Coronary artery (tissue), 2 donors: ENCODE measurements around the gene CCDC171.

Source experiments
- DNase-seq: peaks from one replicate; pipeline ENCODE4 v3.0.0-alpha.2; 2017; ENCODE audit warnings: low spot score
- H3K27ac ChIP-seq, 2 donors: fragments of 200-600 bp; sonication (generic); one replicate each; pipeline ENCODE4 v1.5.1; 2016 to 2019
- H3K4me3 ChIP-seq: fragments of 200-600 bp; sonication (generic); 2 replicates; pipeline ENCODE4 v1.5.1; 2016; ENCODE audit warnings: mild to moderate bottlenecking, moderate library complexity
- TF ChIP-seq, protein P1 (sequence below): fragments of 200-600 bp; sonication (generic); IDR thresholded peaks from one replicate; pipeline ENCODE4 v1.5.1; 2019; ENCODE audit warnings: antibody characterized with exemption

The CCDC171 gene

DNA sequence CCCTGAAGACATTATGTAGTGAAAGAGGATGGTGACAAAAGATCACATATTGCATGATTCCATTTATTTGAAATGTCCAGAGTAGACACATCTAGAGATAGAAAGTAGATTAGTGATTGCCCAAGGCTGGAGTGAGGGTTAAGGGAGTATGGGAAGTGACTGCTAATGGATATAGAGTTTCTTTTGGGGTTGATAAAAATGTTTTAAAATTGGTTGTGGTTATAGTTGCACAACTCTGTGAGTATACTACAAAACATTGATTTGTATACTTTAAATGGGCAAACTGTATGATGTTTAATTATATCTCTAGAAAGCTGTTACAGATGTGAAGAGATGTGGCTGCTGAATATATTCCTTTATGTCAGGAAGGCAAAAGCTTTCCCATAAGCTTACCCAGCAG, 202.8 kb downstream of the CCDC171 start:
- TF ChIP-seq, protein P1, sequence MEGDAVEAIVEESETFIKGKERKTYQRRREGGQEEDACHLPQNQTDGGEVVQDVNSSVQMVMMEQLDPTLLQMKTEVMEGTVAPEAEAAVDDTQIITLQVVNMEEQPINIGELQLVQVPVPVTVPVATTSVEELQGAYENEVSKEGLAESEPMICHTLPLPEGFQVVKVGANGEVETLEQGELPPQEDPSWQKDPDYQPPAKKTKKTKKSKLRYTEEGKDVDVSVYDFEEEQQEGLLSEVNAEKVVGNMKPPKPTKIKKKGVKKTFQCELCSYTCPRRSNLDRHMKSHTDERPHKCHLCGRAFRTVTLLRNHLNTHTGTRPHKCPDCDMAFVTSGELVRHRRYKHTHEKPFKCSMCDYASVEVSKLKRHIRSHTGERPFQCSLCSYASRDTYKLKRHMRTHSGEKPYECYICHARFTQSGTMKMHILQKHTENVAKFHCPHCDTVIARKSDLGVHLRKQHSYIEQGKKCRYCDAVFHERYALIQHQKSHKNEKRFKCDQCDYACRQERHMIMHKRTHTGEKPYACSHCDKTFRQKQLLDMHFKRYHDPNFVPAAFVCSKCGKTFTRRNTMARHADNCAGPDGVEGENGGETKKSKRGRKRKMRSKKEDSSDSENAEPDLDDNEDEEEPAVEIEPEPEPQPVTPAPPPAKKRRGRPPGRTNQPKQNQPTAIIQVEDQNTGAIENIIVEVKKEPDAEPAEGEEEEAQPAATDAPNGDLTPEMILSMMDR = no peak
- no peak for DNase-seq
- no peak overlapping the region for H3K27ac ChIP-seq
- H3K4me3 ChIP-seq = no peak overlapping the region

DNA sequence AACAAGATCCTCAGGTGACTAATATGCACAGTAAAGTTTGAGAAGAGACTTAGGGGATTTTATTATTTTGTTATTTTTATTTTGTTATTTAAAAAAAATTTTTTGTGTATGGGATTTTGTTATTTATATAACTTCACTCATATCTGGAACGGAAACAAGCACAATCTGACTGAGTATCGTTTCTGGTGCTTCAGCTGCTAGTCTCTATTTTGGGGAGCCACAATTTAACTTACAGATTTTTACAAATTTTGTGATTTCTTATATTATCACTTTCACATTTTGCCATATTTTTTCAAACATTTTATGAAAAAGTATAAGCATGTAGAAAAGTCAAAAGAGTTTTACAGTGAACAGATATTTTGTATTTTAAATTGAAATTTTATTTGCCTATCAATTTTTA, 208.7 kb downstream of the CCDC171 start:
- no peak for DNase-seq
- Histone ChIP-seq H3K27ac (no peak overlapping the region), H3K4me3 (no peak overlapping the region)
- TF ChIP-seq, protein P1 = no peak

DNA sequence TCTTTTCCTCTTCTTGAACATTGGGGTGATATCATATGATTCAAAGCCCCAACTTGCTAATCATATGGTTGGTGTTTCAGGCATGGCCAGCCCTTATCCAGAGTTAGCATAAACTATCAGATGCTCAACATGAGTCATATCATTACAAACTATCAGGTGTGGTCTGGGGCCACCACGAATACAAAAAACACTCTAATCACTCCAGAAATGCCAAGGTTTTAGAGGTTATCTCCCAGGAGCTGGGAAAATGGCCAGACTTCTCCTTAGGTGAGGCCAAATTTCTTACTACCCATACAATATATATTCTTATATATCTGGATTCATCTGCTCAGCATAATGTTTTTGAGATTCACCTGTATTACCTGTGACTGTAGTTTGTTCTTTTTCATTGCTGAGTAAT, 210.5 kb downstream of the CCDC171 start:
- H3K4me3 ChIP-seq = no peak overlapping the region

DNA sequence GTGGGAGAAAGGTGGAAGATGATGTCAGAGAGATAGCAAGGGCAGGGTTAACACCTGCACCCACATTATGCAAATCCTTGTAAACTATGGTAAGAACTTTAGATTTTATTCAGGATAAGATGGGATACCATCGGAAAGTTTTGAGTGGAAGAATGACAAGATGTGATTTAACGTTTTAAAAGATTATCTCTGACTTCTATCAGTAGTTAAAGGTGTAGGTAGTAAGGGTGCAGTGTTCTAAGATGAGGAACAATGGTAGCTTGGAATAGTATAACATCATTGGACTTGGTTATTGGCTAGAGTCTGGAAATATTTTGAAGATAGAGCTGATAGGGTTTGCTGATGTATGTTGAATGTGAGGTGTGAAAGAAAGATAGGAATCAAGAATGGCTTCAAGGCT, 211.3 kb downstream of the CCDC171 start:
- Histone ChIP-seq H3K4me3 (no peak overlapping the region), H3K27ac (no peak overlapping the region)
- TF ChIP-seq, protein P1 = no peak
- DNase-seq = no peak

More for the DNA sequence above, 210.5 kb downstream of the CCDC171 start:
- DNase-seq = no peak
- TF ChIP-seq, protein P1 = no peak
- no peak overlapping the region for H3K27ac ChIP-seq

DNA sequence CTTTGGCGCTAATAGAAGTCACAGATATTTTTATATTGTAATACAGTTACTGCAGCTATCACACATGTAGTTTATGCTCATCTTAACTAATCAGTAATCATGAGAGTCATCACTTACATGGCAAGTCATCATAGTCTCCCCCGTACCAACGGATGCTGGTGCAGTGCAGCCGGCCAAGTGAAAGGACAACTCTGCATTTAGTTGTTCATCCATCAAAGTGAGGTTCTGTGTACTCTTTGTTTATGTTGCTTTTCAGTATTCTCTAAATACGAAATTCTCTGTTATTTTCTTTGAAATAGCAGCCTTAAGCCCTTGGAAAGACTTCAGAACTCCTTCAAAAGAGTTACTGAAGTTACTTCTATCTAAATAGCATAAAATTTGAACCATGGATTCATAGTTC, 216.7 kb downstream of the CCDC171 start:
- TF ChIP-seq, protein P1 = no peak
- Histone ChIP-seq H3K4me3 (no peak overlapping the region), H3K27ac (no peak overlapping the region)
- no peak for DNase-seq

DNA sequence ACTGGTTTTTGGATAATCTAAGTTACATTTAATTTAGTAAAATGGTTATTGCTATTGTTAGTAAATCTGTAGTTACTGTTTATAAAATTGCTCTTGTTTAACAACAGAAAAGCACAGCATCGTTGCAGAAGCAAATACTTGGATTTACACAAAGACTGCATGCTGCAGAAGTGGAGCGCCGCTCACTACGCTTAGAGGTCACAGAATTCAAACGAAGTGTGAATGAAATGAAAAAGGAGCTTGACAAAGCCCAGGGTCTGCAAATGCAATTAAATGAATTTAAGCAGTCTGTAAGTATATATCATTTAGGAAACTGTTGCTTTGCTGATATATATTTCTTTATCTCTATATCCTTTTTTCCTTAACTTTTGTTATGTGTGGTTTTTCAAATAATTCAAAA, 226.0 kb downstream of the CCDC171 start:
- TF ChIP-seq, protein P1 = no peak
- no peak overlapping the region for H3K4me3 ChIP-seq
- no peak overlapping the region for H3K27ac ChIP-seq
- no peak for DNase-seq

DNA sequence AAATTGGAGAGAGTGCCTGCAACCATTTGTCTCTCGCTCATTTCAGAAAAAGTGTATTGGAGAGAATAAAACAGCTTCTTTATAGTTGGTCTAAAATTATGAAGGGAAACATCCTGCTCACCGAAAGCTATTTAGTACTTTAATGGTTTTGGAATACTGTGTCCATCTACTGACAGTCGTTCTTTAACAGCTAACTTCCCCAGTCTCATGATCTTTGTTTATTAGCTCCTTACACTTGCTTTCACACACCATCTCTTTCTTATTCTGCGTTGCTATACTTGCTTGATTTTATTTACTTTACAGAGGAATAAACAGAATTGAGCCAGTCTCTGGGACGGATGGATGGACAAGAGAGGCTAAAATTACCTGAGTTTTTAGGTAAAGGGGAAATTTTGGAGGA, 229.3 kb downstream of the CCDC171 start:
- DNase-seq = no peak
- no peak overlapping the region for H3K4me3 ChIP-seq
- TF ChIP-seq, protein P1 = no peak
- no peak overlapping the region for H3K27ac ChIP-seq
